Loucy (cell line): ENCODE results near the gene COL4A4.

Experiments
- H2AFZ ChIP-seq: fragments of 200-600 bp; sonication (generic); 2 replicates; pipeline ENCODE4 v1.6.0; 2016; ENCODE audit warnings: antibody characterized with exemption, mild to moderate bottlenecking, low read length, moderate library complexity
- H3F3A ChIP-seq: fragments of 200-600 bp; 2 replicates; pipeline ENCODE4 v1.6.0; 2016; ENCODE audit warnings: antibody characterized with exemption, low read depth, mild to moderate bottlenecking
- H3K27me3 ChIP-seq: fragments of 200-600 bp; sonication (generic); 2 replicates; pipeline ENCODE4 v1.6.1; 2014; ENCODE audit warnings: low read length, mild to moderate bottlenecking; ENCODE audit not compliant: insufficient read depth, poor library complexity, severe bottlenecking
- H3K36me3 ChIP-seq: fragments of 200-600 bp; sonication (generic); 2 replicates; pipeline ENCODE4 v1.6.1; 2016; ENCODE audit warnings: low read length; ENCODE audit not compliant: insufficient read depth
- H3K4me1 ChIP-seq: fragments of 200-600 bp; sonication (generic); 2 replicates; pipeline ENCODE4 v1.5.1; 2014; ENCODE audit warnings: low read length, mild to moderate bottlenecking; ENCODE audit not compliant: insufficient read depth, poor library complexity, severe bottlenecking
- H3K4me2 ChIP-seq: fragments of 200-600 bp; sonication (generic); 2 replicates; pipeline ENCODE4 v1.6.0; 2014; ENCODE audit warnings: antibody characterized with exemption, low read length, low read depth, mild to moderate bottlenecking; ENCODE audit not compliant: poor library complexity, severe bottlenecking
- H3K4me3 ChIP-seq: fragments of 200-600 bp; sonication (generic); 2 replicates; pipeline ENCODE4 v1.5.1; 2014; ENCODE audit warnings: low read length, mild to moderate bottlenecking, mixed read lengths; ENCODE audit not compliant: poor library complexity, severe bottlenecking
- H3K79me2 ChIP-seq: fragments of 200-600 bp; sonication (generic); 2 replicates; pipeline ENCODE4 v1.6.1; 2014; ENCODE audit warnings: low read length; ENCODE audit not compliant: insufficient read depth
- H3K9ac ChIP-seq: fragments of 200-600 bp; sonication (generic); 2 replicates; pipeline ENCODE4 v1.6.0; 2014; ENCODE audit warnings: mild to moderate bottlenecking, low read depth, low read length, moderate library complexity; ENCODE audit not compliant: poor library complexity, severe bottlenecking
- H3K9me2 ChIP-seq: fragments of 200-600 bp; sonication (generic); replicated peaks from 2 replicates; pipeline ENCODE4 v1.6.1; 2016; ENCODE audit warnings: low read depth, low read length, mixed read lengths
- H3K9me3 ChIP-seq: fragments of 200-600 bp; sonication (generic); 2 replicates; pipeline ENCODE4 v1.6.1; 2014; ENCODE audit warnings: mild to moderate bottlenecking, antibody characterized with exemption, low read length, low read depth; ENCODE audit not compliant: insufficient read depth
- H4K20me1 ChIP-seq: fragments of 200-600 bp; sonication (generic); 2 replicates; pipeline ENCODE4 v1.6.0; 2014; ENCODE audit warnings: antibody characterized with exemption, low read length, mild to moderate bottlenecking; ENCODE audit not compliant: insufficient read depth, poor library complexity, severe bottlenecking
- EZH2phosphoT487 ChIP-seq: fragments of 200-600 bp; IDR thresholded peaks from 2 replicates; pipeline ENCODE4 v1.6.1; 2018; ENCODE audit warnings: antibody characterized with exemption, mild to moderate bottlenecking, moderate library complexity, borderline replicate concordance
- TF ChIP-seq, protein P1 (sequence below): fragments of 200-600 bp; sonication (generic); conservative IDR thresholded peaks from 2 replicates; pipeline ENCODE4 v1.5.1; 2014; ENCODE audit warnings: mild to moderate bottlenecking, antibody characterized with exemption, low read length

The COL4A4 gene

DNA sequence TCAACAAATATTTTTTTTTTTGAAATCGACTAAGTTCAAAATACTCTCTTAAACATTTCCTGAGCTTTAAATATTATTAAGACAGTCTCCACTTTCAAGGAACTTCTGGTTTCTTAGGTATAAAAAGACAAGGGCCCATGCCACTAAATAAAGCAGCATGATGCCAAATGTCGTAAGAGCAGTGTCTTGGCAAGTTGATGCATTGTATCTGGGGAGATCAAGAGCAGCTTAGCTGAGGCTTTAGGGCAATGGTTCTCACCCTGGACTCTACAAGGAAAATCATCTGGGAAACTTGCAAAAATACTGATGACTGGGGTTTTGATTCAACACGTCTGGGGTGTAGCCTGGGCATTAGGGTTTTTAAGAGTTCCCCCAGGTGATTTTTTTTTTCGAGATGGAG lies 41.7 kb upstream of the COL4A4 start:
- H3K79me2 ChIP-seq = no peaks in the 10 kb centered on the region

DNA sequence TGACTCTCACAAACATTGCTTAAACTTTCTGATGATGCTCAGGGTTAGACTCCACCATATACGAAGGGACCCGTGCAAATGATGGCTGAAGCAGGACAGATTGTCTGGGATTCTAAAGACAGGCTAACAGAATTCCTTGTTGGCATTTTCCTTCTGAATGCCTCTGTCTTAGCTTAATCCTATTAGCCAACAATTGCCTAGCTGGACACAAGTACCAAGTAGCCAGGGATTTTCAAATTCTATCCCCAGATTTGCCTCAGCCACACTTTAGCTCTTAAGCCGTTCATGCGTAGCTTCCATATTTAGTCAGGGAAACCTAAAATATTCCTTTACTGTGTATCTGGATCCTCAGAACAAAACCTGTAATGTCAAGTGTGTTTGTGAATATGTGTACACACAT lies 40.4 kb upstream of the COL4A4 start:
- Histone ChIP-seq H3K9me2 (no peaks in the 10 kb centered on the region), H3K27me3 (no peaks in the 10 kb centered on the region)
- TF ChIP-seq, protein P1, sequence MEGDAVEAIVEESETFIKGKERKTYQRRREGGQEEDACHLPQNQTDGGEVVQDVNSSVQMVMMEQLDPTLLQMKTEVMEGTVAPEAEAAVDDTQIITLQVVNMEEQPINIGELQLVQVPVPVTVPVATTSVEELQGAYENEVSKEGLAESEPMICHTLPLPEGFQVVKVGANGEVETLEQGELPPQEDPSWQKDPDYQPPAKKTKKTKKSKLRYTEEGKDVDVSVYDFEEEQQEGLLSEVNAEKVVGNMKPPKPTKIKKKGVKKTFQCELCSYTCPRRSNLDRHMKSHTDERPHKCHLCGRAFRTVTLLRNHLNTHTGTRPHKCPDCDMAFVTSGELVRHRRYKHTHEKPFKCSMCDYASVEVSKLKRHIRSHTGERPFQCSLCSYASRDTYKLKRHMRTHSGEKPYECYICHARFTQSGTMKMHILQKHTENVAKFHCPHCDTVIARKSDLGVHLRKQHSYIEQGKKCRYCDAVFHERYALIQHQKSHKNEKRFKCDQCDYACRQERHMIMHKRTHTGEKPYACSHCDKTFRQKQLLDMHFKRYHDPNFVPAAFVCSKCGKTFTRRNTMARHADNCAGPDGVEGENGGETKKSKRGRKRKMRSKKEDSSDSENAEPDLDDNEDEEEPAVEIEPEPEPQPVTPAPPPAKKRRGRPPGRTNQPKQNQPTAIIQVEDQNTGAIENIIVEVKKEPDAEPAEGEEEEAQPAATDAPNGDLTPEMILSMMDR = no peak
- TF ChIP-seq EZH2phosphoT487 = no peak

More for the DNA sequence above, 41.7 kb upstream of the COL4A4 start:
- H3K9me3 ChIP-seq = no peaks in the 10 kb centered on the region
- no peak overlapping the region for H3K9ac ChIP-seq
- H3K9me2 ChIP-seq = no peaks in the 10 kb centered on the region
- no peak for TF ChIP-seq EZH2phosphoT487
- TF ChIP-seq, protein P1 = no peak
- no peaks in the 10 kb centered on the region for H4K20me1 ChIP-seq
- no peaks in the 10 kb centered on the region for H3K36me3 ChIP-seq
- H2AFZ ChIP-seq = no peak overlapping the region
- no peaks in the 10 kb centered on the region for H3K4me1 ChIP-seq
- no peak overlapping the region for H3K4me2 ChIP-seq
- H3K27me3 ChIP-seq = no peaks in the 10 kb centered on the region
- H3K4me3 ChIP-seq = no peak overlapping the region
- H3F3A ChIP-seq = no peaks in the 10 kb centered on the region

DNA sequence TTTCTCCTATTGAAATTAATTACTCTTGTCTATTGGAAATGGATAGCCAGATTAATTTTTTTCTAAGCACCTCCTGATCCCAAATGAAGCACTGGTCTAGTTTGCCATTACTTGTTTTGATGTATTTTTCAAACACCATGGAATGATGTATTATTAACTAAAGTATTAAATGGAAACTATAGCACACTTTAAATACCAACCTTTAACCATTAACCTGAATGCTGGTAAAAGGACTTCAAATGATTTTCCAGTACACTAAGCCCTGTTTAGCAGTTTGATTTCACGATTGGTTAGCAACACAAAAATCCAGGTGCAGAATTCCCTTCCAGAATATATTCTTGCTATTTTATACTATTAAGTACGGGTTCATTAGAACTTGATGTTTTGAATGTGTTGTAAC lies 37.8 kb upstream of the COL4A4 start:
- Histone ChIP-seq H3K36me3 (no peaks in the 10 kb centered on the region), H4K20me1 (no peaks in the 10 kb centered on the region), H3K4me1 (no peaks in the 10 kb centered on the region), H2AFZ (no peak overlapping the region), H3K27me3 (no peaks in the 10 kb centered on the region), H3K79me2 (no peaks in the 10 kb centered on the region), H3K4me3 (no peak overlapping the region), H3F3A (no peaks in the 10 kb centered on the region), H3K4me2 (no peak overlapping the region), H3K9ac (no peak overlapping the region), H3K9me2 (no peaks in the 10 kb centered on the region), H3K9me3 (no peaks in the 10 kb centered on the region)
- TF ChIP-seq EZH2phosphoT487 = no peak
- TF ChIP-seq, protein P1 = no peak

More for the DNA sequence above, 40.4 kb upstream of the COL4A4 start:
- H3K4me2 ChIP-seq = no peak overlapping the region
- H3K9me3 ChIP-seq = no peaks in the 10 kb centered on the region
- H3K36me3 ChIP-seq = no peaks in the 10 kb centered on the region
- H2AFZ ChIP-seq = no peak overlapping the region
- H3F3A ChIP-seq = no peaks in the 10 kb centered on the region
- no peaks in the 10 kb centered on the region for H3K79me2 ChIP-seq
- no peaks in the 10 kb centered on the region for H3K4me1 ChIP-seq
- H3K9ac ChIP-seq = no peak overlapping the region
- no peak overlapping the region for H3K4me3 ChIP-seq
- no peaks in the 10 kb centered on the region for H4K20me1 ChIP-seq
